VCaP (cell line): Measurements from ENCODE around the gene PLCB4.

ENCODE experiments used
- H3K27ac ChIP-seq: fragments of 450-650 bp; 2 replicates; pipeline ENCODE4 v1.5.1; 2017
- TF ChIP-seq, protein P1 (sequence below): fragments of 450-650 bp; conservative IDR thresholded peaks from 2 replicates; pipeline ENCODE4 v1.5.1; 2017; ENCODE audit warnings: mild to moderate bottlenecking, moderate library complexity

PLCB4 gene

DNA sequence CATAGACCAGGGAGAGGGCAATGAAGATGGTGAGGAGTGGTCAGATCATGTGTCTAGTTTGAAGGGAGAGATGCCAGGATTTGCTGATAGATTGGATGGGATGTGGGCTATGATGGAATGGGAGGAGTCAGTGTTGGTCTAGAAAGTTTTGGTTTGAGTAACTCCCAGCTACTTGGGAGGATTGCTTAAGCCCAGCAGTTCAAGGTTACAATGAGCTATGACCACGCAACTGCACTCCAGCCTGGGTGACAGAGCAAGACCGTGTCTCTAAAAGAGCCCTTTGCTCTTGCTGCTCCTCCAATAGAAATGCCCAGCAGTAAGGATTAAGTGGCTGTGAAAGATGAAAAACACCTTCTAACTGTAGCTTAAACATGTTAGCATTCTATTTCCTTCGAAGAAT, 427.3 kb downstream of the PLCB4 start:
- TF ChIP-seq, protein P1, sequence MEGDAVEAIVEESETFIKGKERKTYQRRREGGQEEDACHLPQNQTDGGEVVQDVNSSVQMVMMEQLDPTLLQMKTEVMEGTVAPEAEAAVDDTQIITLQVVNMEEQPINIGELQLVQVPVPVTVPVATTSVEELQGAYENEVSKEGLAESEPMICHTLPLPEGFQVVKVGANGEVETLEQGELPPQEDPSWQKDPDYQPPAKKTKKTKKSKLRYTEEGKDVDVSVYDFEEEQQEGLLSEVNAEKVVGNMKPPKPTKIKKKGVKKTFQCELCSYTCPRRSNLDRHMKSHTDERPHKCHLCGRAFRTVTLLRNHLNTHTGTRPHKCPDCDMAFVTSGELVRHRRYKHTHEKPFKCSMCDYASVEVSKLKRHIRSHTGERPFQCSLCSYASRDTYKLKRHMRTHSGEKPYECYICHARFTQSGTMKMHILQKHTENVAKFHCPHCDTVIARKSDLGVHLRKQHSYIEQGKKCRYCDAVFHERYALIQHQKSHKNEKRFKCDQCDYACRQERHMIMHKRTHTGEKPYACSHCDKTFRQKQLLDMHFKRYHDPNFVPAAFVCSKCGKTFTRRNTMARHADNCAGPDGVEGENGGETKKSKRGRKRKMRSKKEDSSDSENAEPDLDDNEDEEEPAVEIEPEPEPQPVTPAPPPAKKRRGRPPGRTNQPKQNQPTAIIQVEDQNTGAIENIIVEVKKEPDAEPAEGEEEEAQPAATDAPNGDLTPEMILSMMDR = no peak
- no peak overlapping the region for H3K27ac ChIP-seq

DNA sequence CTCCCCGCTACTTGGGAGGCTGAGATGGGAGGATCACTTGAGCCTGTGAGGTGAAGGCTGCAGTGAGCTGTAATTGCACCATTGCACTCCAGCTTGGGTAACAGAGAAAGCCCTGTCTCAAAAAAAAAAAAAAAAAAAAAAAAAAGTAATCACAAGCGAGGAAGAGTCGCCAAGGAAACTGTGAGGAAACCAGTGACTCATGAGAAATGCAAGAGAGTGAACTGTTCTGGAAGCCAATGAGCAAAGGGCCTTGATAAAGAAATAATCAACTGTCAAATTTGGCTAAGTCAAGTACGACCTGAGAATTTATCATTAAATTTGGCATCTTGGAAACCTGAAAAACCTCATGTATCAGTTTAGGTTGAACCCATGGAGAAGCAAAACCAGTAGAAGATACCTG, 429.4 kb downstream of the PLCB4 start:
- TF ChIP-seq, protein P1 = no peak
- H3K27ac ChIP-seq = no peak overlapping the region

DNA sequence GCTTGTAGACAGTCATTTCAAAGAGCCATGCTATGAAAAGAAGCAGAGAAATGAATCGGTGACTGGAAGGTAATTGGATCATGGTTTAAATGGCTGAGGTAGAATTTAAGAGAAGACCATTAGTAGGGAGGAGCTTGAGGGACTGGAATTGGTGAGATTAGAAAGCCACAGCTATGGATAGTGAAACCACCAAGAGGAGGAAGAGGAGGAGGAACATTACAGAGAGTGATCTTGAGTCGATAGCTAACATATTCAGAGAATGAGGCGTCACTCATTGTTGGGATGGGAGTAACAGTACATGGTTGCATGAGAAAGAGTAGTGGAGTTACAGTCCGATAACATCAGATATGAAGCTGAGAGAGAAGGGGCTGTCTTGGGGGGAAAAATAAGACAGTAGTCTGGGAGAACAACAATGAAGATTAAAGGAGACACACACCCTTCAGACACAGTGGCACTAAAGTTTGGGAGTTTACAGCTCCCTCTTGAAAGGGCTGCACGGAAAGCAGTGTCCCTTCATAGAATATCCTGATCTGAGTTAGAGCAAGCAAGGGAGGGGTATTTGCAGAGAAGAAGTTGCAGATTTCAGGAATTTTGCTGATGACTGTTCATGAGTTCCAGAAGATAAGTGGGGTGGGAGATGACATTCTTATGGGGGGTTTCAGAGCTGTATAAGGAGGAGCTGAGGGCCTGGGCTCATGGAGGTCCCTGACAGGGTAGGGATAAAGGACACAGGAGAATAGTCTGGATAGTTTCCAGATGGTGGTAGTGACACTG, 430.4 kb downstream of the PLCB4 start:
- TF ChIP-seq, protein P1 = no peak
- no peak overlapping the region for H3K27ac ChIP-seq

DNA sequence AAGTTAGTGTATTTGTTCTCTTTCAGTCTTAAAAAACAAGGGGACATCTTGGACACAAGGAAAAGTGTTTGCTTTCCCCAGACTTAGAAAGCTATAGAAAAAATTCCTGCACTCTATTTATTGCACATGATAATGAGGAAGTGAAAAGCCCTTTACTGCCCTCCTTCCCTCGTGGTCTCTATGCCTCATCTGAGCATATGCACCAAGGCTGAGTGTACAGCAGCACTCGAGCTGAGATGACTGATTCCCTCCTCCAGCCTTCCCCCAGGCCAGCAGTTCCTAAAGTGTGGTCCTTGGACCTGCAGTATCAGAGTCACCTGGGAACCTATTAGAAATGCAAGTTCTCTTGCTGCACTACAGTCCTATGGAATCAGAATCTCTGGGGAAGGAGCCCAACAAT, 431.2 kb downstream of the PLCB4 start:
- TF ChIP-seq, protein P1 = no peak
- no peak overlapping the region for H3K27ac ChIP-seq

DNA sequence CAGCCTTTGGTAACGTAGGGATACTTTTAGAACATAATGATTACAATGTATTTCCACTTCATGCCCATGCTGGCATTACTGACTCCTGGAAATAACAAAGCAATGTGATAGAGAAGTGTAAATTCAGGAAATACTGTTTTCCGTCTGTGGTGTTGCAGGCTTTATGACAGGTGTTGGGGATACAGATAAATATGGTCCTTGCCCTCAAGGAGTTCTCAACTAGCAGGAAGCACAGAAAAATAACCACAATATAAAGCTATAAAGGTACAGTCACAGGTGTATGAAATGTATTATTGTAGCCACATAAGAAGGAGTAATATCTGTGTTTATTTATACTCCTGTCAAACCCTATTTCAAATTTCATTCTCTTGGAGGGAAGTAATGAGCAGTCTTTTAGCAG, 432.6 kb downstream of the PLCB4 start:
- no peak overlapping the region for H3K27ac ChIP-seq
- TF ChIP-seq, protein P1 = no peak

DNA sequence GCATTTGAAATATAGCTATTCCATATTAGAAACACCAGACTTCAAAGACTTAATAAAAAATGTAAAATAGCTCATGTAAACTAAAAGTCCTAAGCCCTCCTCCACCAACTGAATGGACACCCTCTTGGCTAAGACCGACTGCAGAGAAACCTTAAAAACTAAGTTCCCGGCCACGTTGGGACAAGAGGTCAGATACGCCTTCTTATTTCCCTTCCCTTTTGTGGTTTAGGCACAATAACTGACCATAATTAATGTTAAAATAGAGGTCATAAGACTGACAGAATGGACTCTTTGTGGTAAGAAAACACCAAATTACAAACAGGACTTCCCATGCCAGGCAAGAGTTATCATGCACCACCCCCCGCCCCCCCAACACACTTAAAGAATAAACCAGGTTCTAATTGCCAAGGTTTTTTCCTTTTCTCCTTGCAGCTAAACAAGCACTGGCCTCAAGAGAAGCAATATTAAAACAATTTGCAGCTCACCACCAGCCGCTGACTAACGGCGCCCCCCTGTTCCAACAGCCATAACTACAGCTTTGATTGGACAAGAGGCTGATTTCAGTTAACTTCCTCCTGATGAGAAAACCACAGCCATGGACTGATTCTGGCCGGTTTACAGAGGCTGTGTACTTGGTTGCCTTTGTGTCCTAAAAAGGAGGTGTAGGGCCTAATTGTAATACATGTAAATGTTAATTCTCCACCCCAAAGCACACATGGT, 434.8 kb downstream of the PLCB4 start:
- H3K27ac ChIP-seq = no peak overlapping the region
- TF ChIP-seq, protein P1 = no peak

DNA sequence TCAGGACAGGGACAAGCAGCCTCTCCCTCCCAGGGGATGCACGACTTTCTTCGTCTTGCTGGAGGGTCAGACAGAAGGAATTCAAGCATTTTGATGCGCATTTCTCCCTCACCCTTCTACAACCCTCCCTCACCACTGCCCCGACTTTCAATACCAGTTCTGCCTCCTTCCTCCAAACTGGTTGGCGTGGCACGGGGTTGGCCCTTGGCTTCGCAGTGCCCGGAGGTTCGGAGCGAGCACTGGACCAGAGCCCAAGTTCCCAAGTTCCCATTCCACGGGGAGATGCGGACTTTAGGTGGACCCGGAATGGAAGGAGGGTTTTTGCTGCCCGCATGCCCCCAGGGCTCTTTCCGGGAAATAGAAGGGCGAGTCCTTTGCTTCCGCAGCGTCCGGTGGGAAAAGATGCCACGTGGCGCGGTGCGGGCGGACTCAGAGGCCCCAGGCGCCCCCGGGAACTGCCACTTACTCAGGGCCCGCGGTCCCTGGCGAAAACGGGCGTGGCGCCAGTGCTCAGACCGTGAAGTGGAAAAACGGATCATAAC, 437.5 kb downstream of the PLCB4 start:
- TF ChIP-seq, protein P1 = no peak

More for the DNA sequence above, 437.5 kb downstream of the PLCB4 start:
- H3K27ac ChIP-seq = no peak overlapping the region
